Dermis blood vessel endothelial cell (primary cell): ENCODE results near the gene FNIP2. TPM values are rescaled to one million over a fixed set of nuclear protein-coding genes. Genes with fewer than 3 reads are reported as not detected.
"Not testable (repeated sequence)": the region's sequence is repeated elsewhere in the genome, so short reads cannot be mapped to it uniquely, and the experiment has no call there.

Experiments
- DNase-seq: peaks from one replicate; pipeline ENCODE4 v3.0.0; 2010
- total RNA-seq: library from RNA; depleted of rRNA; stranded (reverse); fragments of >200 nt; gene quantifications from 2 replicates; pipeline ENCODE4 v1.2.3, GENCODE V29; 2014

Gene FNIP2
- total RNA-seq, 1 donor from 2014 or later = 62.3 TPM

GRCh38 chr4:158920452-158920996, 151.7 kb downstream of the FNIP2 start:
- not testable (repeated sequence) for DNase-seq

GRCh38 chr4:158927774-158928173, 158.9 kb downstream of the FNIP2 start:
- not testable (repeated sequence) for DNase-seq

GRCh38 chr4:158929939-158930638, 161.3 kb downstream of the FNIP2 start:
- no peak for DNase-seq

GRCh38 chr4:158930639-158930972, 161.8 kb downstream of the FNIP2 start:
- DNase-seq = no peak

- no peak for DNase-seq
Measured at GRCh38 chr4:158933236-158933635, 164.4 kb downstream of the FNIP2 start.

GRCh38 chr4:158934996-158935669, 166.3 kb downstream of the FNIP2 start:
- no peak for DNase-seq

GRCh38 chr4:158936238-158936637, 167.4 kb downstream of the FNIP2 start:
- peak; percentile 4 for DNase-seq

GRCh38 chr4:158938220-158939044, 169.6 kb downstream of the FNIP2 start:
- DNase-seq = no peak

- no peak for DNase-seq
Measured at GRCh38 chr4:158940271-158940670, 171.4 kb downstream of the FNIP2 start.

- DNase-seq = no peak
Measured at GRCh38 chr4:158941321-158941720, 172.5 kb downstream of the FNIP2 start.

- no peak for DNase-seq
Measured at GRCh38 chr4:158941895-158942294, 173.1 kb downstream of the FNIP2 start.

GRCh38 chr4:158945529-158946108, 176.8 kb downstream of the FNIP2 start:
- no peak for DNase-seq

- DNase-seq = no peak
Measured at GRCh38 chr4:158946825-158947224, 178.0 kb downstream of the FNIP2 start.

- no peak for DNase-seq
Measured at GRCh38 chr4:158948071-158948470, 179.2 kb downstream of the FNIP2 start.

- DNase-seq = peak; percentile 70
Measured at GRCh38 chr4:158949099-158949498, 180.3 kb downstream of the FNIP2 start.

- DNase-seq = not testable (repeated sequence)
Measured at GRCh38 chr4:158952221-158952774, 183.5 kb downstream of the FNIP2 start.

- not testable (repeated sequence) for DNase-seq
Measured at GRCh38 chr4:158956345-158956744, 187.5 kb downstream of the FNIP2 start.

- not testable (repeated sequence) for DNase-seq
Measured at GRCh38 chr4:158956918-158957317, 188.1 kb downstream of the FNIP2 start.
